CD4-positive, alpha-beta T cell treated with Interleukin-15 for 4 hours (primary cell): ENCODE data around the gene KLHDC7B.
A peak's percentile ranks its signal among the peaks of the same experiment; 100 is the strongest.

Experiments used
- DNase-seq: peaks from one replicate; pipeline ENCODE4 v3.0.0-alpha.2; 2020; ENCODE audit warnings: low spot score

Gene KLHDC7B

DNA sequence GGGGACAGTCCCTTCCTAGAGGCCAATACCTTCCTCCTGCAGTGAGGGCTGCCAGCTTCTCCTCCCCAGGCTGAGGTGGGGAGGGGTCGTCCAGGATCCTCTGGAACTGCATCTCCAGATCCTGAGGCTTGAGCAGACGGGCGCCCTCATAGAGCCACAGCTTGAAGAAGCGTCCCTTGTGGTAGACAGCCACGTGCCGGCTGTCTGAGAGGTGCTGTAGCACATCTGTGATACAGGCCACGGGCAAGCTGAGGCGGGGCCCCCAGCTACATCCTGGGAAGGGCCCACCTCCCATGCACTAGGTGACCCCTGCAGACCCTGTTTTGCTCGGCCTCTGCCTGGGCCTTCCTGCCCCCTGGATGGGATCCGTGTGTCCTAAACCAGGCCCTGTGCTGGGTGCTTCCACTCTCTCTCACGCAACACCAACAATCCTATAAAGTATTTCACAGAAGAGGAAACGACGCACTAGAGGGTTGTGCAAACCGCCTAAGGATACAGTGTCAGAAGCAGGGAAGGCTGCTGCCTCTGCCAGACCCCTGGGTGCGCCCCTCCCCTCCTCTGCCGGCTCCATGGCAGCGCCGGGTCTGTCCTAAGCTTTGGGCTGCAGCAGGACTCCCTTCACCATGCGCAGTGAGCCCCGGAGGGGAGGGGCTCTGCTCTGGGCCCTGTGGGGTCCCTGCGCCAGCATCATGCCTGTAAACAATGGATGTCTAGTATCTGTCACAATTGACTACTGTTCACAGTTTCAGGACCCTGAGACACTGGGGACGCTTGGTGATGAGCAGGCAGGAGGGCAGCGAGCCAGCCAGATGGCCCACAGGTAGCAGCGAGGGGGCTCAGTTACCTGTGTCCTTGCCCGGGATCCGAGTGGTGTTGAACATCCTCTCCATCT, 28.0 kb downstream of the KLHDC7B start:
- DNase-seq = no peak

DNA sequence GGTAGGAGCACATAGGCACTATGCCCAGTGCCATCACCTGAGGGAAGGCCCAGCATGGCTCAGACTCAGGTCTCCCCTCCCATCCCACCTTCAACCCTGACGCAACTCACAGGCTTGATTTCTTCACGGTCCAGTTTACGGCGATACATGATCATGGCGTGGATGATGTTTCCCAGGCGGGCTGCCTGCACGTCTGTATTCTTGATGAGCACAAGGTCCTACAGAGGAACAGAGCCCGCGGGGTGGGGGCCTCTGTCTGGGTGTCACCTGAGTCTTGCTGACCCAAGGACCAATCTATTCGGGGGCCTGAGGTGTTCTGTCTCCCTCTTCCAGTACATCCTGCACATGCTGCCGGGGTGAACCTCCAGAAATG, 28.7 kb downstream of the KLHDC7B start:
- no peak for DNase-seq

DNA sequence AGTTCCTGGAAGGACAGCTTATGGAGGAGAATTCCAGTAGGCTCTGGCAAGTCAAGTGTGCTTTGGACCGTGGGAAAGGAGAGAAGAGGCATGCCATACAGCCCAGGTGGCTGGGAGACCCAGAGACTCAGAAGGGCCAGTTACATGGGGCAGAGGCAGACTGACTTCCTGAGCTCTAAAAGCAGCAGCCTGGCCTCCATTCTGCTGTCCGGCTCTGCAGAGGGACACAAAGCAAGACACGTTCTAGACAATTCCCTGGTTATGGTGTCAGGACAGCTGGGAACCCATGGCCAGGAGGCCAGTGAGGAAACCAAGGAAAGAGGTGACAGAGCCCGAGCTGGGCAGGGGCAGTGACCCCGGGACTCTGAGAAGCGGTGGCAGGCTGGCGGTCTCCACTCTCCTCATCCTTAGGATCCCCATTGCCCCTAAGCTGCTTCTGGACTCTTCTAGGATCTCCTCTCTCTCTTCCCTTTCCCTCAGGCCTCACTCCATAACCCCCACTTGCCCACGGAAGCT, 29.8 kb downstream of the KLHDC7B start:
- DNase-seq = no peak

DNA sequence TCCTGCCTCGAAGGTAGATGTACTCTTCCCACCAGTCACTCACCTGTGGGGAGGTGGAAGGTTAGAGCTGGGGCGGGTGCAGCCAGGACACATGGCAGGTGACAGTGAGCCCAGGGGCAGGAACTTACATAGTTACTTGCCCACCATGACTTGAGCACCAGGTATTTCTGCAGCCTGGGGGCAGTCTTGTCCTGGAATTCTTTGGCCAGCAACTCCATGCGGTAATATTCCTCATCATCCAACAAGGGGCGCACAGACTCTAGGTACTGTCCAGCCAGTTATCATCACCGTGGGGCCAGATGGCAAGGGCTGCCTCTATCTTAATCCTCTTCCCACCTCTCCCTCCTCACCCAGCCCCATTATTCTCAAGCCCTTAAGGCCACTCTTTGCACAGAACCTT, 30.4 kb downstream of the KLHDC7B start:
- no peak for DNase-seq

DNA sequence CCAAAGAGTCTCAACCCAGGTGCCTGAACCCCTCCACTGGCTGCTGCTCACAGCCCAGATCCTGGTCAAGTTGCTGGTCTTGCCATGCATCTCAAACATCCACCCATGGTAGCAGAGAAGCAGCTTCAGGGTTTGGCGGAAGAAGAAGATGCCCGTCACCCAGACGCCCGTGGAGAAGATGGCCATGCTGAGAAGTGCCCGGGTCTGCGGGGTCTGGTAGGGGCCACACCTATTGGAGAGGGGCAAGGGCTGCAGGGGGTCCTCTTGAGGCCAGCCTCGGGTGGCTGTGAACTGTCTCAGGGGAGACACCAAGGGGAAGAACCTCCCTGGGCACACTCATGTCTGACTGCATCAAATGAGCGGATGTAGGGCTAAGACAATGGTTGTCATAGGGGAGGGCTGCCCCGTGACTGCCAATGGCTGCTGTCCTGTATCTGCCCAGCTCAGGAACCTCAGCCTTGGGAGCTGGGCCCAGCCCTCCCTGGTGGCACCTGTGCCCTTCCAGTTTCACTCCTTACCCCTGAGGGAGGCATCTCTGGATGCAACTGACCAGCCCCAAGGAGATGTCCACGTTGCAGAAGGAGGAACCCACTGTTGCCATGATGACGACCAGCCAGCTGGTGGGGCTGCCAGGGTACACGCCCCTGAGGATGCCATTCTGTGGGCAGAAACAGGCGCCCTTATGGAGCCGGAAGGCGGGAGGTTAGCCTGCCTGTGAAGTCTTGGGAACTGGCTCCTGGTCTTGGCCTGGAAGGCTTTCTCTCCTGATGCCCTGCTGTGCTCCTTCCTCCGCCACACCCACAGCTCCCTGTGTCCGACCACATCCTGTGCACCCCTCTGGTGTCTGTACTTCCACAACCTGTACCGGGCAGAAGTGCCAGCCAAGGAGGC, 31.4 kb downstream of the KLHDC7B start:
- no peak for DNase-seq

DNA sequence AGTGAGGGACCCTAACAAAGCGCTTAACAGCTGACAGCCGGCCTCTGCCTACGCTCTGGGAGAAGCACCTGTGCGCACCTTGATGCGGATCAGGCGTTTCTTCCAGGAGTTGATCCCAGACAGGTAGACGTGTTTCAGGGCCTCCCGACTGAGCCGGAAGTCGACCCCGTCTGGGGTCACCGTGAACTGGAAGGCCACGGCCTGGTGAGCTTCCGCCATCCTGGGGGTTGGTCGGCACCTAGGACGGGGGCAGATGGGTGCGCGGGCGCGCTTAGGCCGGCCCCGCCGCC, 31.9 kb downstream of the KLHDC7B start:
- no peak for DNase-seq

DNA sequence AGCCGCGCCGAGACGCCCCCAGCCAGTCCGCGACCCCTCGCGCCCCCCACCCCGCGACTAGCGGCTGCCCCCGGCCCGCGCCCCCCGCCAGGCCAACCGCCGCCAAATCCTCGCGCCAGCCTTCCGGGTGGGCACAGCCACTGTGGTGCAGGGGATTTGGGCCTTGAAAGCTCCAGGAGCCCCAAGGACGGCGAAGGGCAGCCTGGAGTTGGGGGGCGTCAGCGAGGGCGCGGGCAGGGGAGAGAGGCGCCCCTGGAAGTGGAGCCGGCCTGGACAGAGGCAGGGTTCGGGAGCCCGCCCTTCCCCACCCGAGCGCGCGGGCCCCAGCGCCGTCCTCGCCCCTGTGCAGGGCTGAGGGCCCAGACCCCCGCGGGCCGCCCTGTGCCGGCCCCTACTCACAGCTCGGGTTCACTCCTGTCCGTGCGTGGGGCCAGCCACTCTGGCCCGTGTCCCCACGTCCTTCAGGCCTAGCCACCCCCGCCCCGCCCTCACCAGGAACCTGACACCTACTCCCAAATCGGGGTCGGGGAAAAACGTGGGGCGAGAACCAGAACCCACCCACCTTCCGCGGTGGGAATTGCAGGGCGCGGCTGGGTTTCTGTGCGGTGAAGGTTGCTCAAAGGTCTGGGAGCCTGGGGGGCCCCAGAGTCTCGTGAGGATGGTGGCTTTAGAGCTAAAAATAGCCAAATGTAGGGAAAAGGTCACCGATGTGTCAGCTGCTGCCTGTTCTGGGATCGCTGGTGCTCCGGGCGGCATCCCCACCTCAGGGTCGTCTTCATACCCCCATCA, 32.5 kb downstream of the KLHDC7B start, which contains the start of gene CPT1B:
TSS of gene CPT1B (minus strand) at position 441 of the 789 bp plus-strand sequence. CDS start 512 bp downstream, outside the sequence.
- no peak for DNase-seq

DNA sequence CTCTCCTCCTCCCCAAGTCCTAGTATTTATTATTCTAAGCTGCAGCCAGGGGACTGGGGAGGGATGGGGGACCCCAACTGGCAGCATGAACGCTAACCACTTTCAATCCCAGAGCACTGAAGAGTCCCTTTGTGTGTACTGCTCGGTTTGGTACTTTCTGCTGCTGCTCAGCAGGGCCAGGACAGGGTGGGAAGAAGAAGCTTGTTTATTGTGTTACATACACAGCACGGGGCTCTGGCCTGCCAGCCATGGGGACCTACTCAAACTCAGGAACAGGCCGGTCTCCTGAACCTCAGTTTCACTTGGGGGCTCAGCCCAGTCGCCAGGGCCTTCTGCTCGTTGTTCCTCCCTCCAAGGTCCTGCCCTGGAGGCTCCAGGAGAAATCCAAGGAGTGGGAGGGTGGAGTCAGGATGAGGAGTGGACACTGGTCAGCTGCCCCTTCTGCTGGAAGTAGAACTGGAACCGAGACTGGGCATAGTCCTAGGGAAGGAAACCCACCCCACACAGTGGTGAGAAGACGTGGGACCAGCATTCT, 33.1 kb downstream of the KLHDC7B start:
- DNase-seq = no peak

DNA sequence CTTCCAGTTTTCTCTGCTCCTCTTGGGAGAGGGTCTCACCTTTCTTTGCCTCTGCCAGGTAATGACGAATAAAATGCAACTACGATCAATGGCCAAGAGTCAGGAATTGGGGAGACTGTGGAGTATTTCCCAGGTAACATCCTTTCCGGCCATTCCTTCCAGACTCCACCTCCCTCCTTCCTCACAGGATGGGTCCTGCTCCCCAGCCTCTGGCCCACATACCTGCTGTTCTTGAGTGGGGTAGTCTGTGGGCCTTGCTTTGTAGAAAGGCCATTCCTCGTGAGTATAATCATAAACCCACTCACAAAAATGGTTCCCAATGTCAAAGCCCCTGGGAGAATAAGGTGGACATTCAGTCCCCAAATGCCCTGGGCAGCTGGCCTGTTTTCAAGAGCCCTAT, 34.1 kb downstream of the KLHDC7B start:
- DNase-seq = no peak

DNA sequence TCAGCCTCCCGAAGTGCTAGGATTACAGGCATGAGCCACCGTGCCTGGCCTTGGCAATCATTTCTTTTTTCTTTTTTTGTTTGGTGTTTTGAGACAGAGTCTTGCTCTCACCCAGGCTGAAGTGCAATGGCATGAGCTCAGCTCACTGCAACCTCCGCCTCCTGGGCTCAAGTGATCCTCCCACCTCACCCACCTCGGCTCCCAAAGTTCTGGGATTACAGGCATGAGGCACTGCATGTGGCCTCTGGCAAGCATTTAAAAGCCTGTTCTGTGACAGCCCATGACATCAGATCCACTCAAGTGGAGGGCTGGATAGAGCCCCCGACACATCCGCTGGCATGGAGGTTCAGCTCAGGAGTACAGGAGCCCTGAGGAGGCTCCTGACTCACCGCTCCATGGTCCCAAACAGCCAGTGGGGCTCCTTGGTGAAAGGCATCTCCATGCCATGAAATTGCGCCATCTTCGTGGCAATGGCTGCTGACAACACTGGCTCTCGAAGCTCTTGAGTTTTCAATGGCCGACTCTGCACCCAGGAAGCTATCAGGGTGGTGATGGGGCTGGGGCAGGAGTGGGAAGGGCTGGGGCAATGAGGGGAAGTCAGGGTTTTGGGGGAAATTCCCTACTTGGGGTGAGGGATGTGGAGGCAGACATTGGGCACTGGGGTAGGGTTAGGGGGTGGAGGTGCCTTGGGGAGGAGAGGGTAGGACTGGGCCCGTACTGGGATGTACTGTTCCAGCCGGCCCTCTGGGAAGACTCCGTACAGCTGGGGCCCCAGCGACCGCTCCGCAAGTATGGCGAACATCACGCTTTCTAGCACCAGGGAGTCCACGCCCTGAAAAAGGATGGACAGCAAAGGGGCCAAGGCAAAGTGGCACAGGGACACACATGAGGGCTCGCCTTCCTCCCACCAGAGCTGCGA, 35.6 kb downstream of the KLHDC7B start:
- no peak for DNase-seq

DNA sequence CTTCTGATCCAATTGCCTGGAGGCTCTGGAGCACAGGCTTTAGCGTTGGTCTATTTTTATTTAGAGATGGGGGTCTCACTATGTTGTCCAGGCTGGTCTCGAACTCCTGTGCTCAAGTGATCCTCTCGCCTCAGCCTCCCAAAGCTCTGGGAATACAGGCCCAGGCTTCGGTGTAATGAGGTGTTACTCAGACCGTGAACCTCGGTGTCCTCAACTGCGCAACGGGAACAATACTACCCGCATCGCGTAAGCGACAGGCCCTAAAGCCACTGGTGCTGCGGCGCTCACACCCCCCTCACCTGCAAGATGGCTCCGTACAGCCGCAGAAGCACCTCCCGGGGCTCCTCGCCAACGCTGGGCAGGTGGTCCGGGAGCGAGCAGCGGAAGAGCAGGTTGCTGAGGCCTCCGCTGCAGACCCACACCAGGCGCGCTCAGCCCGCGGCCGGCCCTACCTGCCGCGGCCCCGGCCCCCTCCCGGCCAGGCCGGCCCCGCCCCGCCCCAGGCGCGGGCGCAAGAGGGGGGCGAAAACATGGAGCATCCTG, 36.3 kb downstream of the KLHDC7B start:
- peak; percentile 25 for DNase-seq

DNA sequence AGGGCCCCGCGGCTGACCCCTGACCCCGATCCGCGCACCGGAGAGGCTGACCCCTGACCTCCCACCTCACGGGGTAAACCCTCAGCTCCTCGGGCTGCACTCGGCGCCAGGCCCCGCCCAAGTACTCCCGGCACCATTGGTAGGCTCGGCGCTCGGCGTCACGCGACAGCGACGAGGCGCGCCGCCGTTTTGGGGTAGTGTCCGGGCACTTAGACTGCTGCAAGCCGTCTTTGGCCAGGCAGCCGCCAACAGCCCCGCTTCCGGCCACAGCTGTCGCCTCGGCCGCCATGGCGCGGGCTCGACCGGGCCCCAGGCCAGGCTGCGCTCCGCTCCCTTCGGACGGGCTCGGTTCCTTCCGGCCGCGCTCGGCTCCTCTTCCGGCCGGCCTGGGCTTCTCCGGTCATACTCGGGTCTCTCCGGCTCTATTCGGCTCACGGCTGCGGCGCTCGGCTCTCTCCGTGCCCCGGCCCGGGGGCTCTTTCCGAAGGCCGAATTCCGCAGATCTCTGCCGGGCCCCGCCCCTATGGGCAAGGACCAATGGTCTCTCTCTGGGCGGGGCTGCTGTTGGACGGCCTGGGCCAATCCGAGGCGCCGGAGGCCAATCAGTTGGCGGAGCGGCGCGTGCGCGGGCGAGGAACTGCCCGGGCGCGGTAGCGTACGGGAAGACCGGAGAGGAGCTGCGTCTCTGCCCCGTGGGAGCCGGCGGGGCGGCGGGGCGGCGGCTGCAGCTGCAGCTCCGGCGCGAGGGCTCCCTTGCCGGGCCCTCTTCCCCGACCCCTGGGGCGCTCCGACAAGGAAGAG, 37.0 kb downstream of the KLHDC7B start, which contains the start of gene CHKB:
TSS of gene CHKB (minus strand) at position 357 of the 801 bp plus-strand sequence. CDS start at position 289, 68 bp downstream.
- DNase-seq = peak; percentile 98

DNA sequence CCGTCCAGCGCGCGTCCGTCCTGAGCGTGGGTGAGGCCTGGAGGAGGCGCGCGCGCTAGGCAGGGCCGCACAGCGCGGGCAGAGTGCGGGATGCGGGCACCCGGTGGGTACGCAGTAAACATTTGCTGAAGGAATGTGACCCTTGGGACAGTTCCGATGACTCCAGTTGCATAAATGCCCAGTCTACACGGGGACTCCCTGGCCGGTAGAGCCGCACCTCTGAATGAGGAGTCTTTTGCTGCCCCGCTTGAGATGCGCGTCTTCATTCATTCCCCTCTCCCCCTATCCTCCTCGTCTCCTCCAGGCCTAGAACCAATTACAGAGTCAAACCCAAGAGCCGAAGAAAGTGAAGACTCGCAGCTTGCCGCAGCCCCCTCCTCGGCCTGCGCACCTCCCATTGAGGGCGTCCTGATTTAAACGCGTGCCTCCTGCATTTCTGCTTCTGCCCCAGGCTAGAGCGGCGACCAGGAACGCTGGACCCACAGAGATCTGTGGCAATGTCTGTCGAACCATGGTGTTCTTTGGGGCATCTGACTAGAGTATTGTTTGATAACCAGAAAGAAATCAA, 37.7 kb downstream of the KLHDC7B start:
- DNase-seq = no peak

DNA sequence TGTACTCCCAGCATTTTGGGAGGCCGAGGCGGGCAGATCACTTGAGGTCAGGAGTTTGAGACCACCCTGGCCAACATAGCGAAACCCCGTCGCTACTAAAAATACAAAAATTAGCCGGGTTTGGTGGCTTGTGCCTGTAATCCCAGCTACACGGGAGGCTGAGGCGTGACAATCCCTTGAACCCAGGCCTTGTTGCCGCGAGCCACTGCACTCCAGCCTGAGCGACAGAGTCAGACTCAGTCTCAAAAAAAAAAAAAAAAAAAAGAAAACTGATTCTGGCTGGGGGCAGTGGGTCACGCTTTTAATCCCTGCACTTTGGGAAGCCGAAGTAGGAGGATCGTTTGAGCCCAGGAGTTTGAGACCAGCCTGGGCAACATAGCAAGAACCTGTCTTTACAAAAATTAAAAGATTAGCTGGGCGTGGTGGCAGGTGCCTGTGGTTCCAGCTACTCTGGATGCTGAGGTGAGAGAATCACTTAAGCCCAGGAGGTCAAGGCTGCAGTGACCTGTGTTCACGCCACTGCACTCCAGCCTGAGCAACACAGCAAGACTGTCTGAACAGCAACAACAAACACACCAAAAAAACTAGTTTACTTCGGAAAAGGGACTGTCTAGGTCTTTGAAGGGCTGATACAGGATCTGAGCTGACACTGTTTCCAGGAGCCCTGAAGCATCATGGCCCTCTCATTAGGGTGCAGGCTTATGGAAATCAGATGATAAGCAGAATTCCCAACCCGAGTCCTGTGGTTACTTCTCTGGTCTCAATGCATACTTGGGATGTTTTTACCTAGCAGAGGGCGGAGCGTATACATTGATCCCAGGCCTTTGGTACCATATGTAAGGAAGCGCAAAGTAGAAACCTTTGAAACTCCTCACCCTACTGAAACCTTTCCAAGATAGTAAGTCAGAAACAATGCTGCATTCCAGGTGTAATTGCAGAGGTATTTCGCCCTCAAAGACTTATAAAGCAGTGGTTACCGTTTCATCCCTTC, 38.7 kb downstream of the KLHDC7B start:
- DNase-seq = no peak

DNA sequence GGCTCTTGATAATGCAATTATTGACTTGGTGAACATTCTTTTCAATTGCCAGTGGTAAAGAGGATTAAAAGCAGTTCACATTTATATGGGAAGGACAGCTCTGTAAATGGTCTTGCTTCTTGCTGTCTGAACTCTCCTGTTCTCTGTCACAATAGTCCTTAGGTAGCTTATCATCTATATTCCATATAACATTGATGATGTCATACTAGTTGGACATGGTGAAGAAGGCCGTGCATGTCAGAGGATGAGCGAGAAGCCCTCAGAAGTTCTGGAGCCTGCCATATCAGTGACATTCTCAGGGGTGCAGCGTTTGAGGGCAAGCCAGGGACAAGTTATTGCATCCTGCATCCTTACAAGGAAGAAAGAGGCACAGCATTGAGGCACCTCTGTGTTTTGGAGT, 39.5 kb downstream of the KLHDC7B start:
- DNase-seq = no peak

DNA sequence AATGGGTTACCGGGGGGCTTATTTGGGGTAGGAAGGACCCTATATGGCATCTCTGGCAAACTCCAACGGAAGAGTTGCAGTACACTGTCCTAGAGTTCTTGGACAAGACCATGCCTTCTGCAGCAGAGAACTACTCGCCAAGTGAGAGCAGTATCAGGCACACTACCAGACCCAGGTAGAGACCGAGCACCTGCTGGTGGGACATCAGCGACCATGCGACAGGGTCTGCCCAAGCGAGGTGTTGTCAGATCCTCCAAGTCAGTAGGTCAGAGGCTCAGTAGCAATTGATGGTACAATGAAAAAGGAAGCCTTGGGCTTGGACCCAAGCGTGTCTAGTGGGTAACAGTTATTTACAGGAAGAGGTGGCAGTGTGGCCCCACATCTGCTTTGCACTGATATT, 40.1 kb downstream of the KLHDC7B start:
- no peak for DNase-seq

DNA sequence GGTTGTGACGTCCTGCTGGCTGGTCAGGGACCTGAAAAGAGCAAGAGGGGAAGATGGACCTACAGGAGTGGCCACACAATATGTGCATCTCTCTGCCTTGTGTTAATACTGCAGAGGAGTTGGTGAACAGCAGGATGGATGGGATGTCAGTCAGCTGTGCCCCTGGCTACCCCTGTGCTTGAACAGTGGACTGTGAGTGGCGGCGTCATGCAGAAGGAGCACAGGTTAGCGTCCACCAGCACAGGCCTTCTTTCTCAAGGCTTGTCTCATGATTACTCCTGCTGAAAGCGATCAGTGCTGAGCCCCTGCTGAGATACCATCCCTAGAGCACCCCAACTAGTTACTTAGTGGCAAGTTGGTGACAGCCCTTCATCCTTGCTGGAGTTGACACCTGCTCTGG, 40.7 kb downstream of the KLHDC7B start:
- no peak for DNase-seq

DNA sequence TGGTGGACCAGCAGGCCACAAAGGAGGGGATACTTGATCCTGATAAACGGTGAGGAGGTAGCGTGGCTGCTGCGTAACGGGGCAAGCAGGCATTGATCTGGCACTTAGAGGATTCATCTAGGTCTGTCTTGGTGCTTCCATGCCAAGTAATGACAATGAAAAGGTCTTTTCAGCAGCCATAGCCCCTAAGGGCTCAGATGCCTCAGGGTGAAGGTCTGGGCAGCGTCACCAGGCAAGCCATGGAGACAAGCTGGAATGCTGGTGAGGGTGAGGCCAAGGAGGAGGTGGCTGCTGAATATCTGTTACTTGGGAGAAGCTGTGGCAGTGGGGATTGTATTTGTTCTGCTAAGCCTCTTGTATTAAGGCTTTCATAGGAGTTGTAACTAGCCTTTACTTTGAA, 41.7 kb downstream of the KLHDC7B start:
- no peak for DNase-seq
